Activated CD4-positive, alpha-beta T cell treated with anti-CD3 and anti-CD28 coated beads, Interleukin-2, amount 50 U/mL, for 48 hours (primary cell): Measurements from ENCODE around the gene SLC7A9.
"Not testable (repeated sequence)": the region's sequence is repeated elsewhere in the genome, so short reads cannot be mapped to it uniquely, and the experiment has no call there.

ENCODE experiments used
- DNase-seq, 2 experiments: peaks; one replicate each; pipeline ENCODE4 v3.0.0-alpha.2; 2020

Gene SLC7A9

GRCh38 chr19:32823747-32824102, 45.8 kb downstream of the SLC7A9 start:
- DNase-seq: no peak

GRCh38 chr19:32822916-32823746, 46.4 kb downstream of the SLC7A9 start:
- no peak for DNase-seq

GRCh38 chr19:32819419-32820400, 49.9 kb downstream of the SLC7A9 start:
- no peak for DNase-seq

GRCh38 chr19:32818536-32818935, 51.0 kb downstream of the SLC7A9 start:
- no peak for DNase-seq

GRCh38 chr19:32817569-32818476, 51.7 kb downstream of the SLC7A9 start:
- no peak for DNase-seq

GRCh38 chr19:32816555-32817099, 52.9 kb downstream of the SLC7A9 start:
- no peak for DNase-seq

- no peak for DNase-seq
Measured at GRCh38 chr19:32814624-32815023, 54.9 kb downstream of the SLC7A9 start.

GRCh38 chr19:32813862-32814425, 55.6 kb downstream of the SLC7A9 start:
- DNase-seq: no peak

- DNase-seq: no peak
Measured at GRCh38 chr19:32812571-32812970, 57.0 kb downstream of the SLC7A9 start.

- no peak for DNase-seq
Measured at GRCh38 chr19:32812036-32812435, 57.5 kb downstream of the SLC7A9 start.

GRCh38 chr19:32811151-32811550, 58.4 kb downstream of the SLC7A9 start:
- DNase-seq: no peak

- no peak for DNase-seq
Measured at GRCh38 chr19:32810452-32810851, 59.1 kb downstream of the SLC7A9 start.

- DNase-seq: no peak
Measured at GRCh38 chr19:32809754-32810153, 59.8 kb downstream of the SLC7A9 start.

- DNase-seq: no peak
Measured at GRCh38 chr19:32809254-32809653, 60.3 kb downstream of the SLC7A9 start.

- DNase-seq: no peak
Measured at GRCh38 chr19:32808236-32808635, 61.3 kb downstream of the SLC7A9 start.

- DNase-seq: no peak
Measured at GRCh38 chr19:32802840-32803239, 66.7 kb downstream of the SLC7A9 start.

GRCh38 chr19:32800754-32801153, 68.8 kb downstream of the SLC7A9 start:
- DNase-seq: no peak

- DNase-seq: no peak
Measured at GRCh38 chr19:32800191-32800590, 69.4 kb downstream of the SLC7A9 start.

GRCh38 chr19:32798201-32798600, 71.4 kb downstream of the SLC7A9 start:
- DNase-seq: no peak

GRCh38 chr19:32789429-32789828, 80.1 kb downstream of the SLC7A9 start:
- DNase-seq: no peak

- not testable (repeated sequence) for DNase-seq
Measured at GRCh38 chr19:32787895-32788294, 81.7 kb downstream of the SLC7A9 start.
